ENCODE data around the gene APOBEC3C.
"Not testable (repeated sequence)": the region's sequence is repeated elsewhere in the genome, so short reads cannot be mapped to it uniquely, and the experiment has no call there.

APOBEC3C gene

GRCh38 chr22:39017596-39018365 lies 3.7 kb downstream of the APOBEC3C start:
- no peak overlapping the region for H3K4me3 ChIP-seq (ENCODE audit: low read length)
- TF ChIP-seq CTCF (conservative IDR thresholded peaks at IDR 0.05; ENCODE audit: low read length), result no peak
- DNase-seq (ENCODE audit: low read depth), result no peak

GRCh38 chr22:39020021-39020651 lies 6.1 kb downstream of the APOBEC3C start:
- peak; percentile 27 for DNase-seq (ENCODE audit: low read depth)
- H3K4me3 ChIP-seq (ENCODE audit: low read length), result not testable (repeated sequence)

GRCh38 chr22:39021552-39022250 lies 7.6 kb downstream of the APOBEC3C start:
- H3K4me3 ChIP-seq (ENCODE audit: low read length), result peak overlapping the region; percentile 58

GRCh38 chr22:39024519-39025308 lies 10.7 kb downstream of the APOBEC3C start:
- TF ChIP-seq CTCF (conservative IDR thresholded peaks at IDR 0.05; ENCODE audit: low read length), result no peak
- H3K4me3 ChIP-seq (ENCODE audit: low read length), result no peak overlapping the region
- no peak for DNase-seq (ENCODE audit: low read depth)

More at GRCh38 chr22:39021552-39022250, 7.6 kb downstream of the APOBEC3C start:
- no peak for DNase-seq (ENCODE audit: low read depth)
- no peak for TF ChIP-seq CTCF (conservative IDR thresholded peaks at IDR 0.05; ENCODE audit: low read length)

- TF ChIP-seq CTCF (conservative IDR thresholded peaks at IDR 0.05; ENCODE audit: low read length), result no peak
- H3K4me3 ChIP-seq (ENCODE audit: low read length), result no peak overlapping the region
- no peak for DNase-seq (ENCODE audit: low read depth)
These were observed 12.6 kb downstream of the APOBEC3C start for GRCh38 chr22:39026509-39027150.

- no peak for DNase-seq (ENCODE audit: low read depth)
- no peak overlapping the region for H3K4me3 ChIP-seq (ENCODE audit: low read length)
- no peak for TF ChIP-seq CTCF (conservative IDR thresholded peaks at IDR 0.05; ENCODE audit: low read length)
These were observed 13.7 kb downstream of the APOBEC3C start for GRCh38 chr22:39027717-39028116.

GRCh38 chr22:39028281-39028680 lies 14.2 kb downstream of the APOBEC3C start:
- no peak overlapping the region for H3K4me3 ChIP-seq (ENCODE audit: low read length)
- no peak for TF ChIP-seq CTCF (conservative IDR thresholded peaks at IDR 0.05; ENCODE audit: low read length)
- DNase-seq (ENCODE audit: low read depth), result no peak
